Lung (tissue), 12 donors: ENCODE measurements around the gene SS18L1. TPM values are rescaled to one million over a fixed set of nuclear protein-coding genes. Genes with fewer than 3 reads are reported as not detected.

Experiments
- ATAC-seq: fragments of 200-7000 bp; cut with Tn5 transposase; one replicate; pipeline ENCODE4 v1.9.1; 2020; ENCODE audit warnings: moderate number of reproducible peaks; ENCODE audit not compliant: insufficient read depth, low FRiP score
- DNase-seq, 3 donors: peaks; one replicate each; pipeline ENCODE4 v3.0.0-alpha.2; 2013 to 2017
- H3K27ac ChIP-seq, 2 donors: one replicate each; pipeline ENCODE4 v1.5.1; 2013; ENCODE audit warnings: mild to moderate bottlenecking in 2 of 2, moderate library complexity in 2 of 2, control low read depth in 1 of 2, inconsistent platforms in 1 of 2, low read depth in 1 of 2, low read length in 1 of 2
- H3K27me3 ChIP-seq, 3 donors: one replicate each; pipeline ENCODE4 v1.5.1; 2013; ENCODE audit warnings: low read length in 2 of 3; ENCODE audit not compliant: control insufficient read depth in 3 of 3, insufficient read depth in 3 of 3
- H3K36me3 ChIP-seq, 4 donors: one replicate each; pipeline ENCODE4 v1.5.1; 2013; ENCODE audit warnings: low read length in 4 of 4, mild to moderate bottlenecking in 1 of 4, moderate library complexity in 1 of 4; ENCODE audit not compliant: control insufficient read depth in 4 of 4, insufficient read depth in 4 of 4
- H3K4me1 ChIP-seq, 5 donors: one replicate each; pipeline ENCODE4 v1.5.1; 2013; ENCODE audit warnings: low read length in 5 of 5, mild to moderate bottlenecking in 2 of 5, moderate library complexity in 1 of 5; ENCODE audit not compliant: control insufficient read depth in 5 of 5, insufficient read depth in 5 of 5
- H3K4me3 ChIP-seq: one replicate; pipeline ENCODE4 v1.5.1; 2013; ENCODE audit warnings: mild to moderate bottlenecking, control low read depth, moderate library complexity
- H3K9ac ChIP-seq, 2 donors: one replicate each; pipeline ENCODE4 v1.5.1; 2013; ENCODE audit warnings: low read length in 2 of 2, control low read depth in 1 of 2; ENCODE audit not compliant: insufficient read depth in 1 of 2
- H3K9me3 ChIP-seq, 4 donors: one replicate each; pipeline ENCODE4 v1.5.1; 2013; ENCODE audit warnings: low read length in 3 of 4, mild to moderate bottlenecking in 1 of 4, moderate library complexity in 1 of 4; ENCODE audit not compliant: control insufficient read depth in 4 of 4, insufficient read depth in 3 of 4
- WGBS, 2 donors: extraction: QIAGEN DNeasy Blood & Tissue Kit; methylation state at CpG; one replicate each; pipeline ENCODE4 v1.1.7; 2013; 5-methylcytosine and 5-hydroxymethylcytosine counted together
- polyA plus RNA-seq, 2 donors: library from polyadenylated mRNA; stranded (reverse); fragments of 200-250 nt; gene quantifications; one replicate each; pipeline ENCODE4 v1.2.1, GENCODE V29; 2013
- total RNA-seq, 2 donors: library from RNA; depleted of rRNA in 1 of 2; stranded (reverse); fragments of >200 nt in 1 of 2; gene quantifications; one replicate each; pipeline ENCODE4 v1.2.1, GENCODE V29; 2014 to 2021
- TF ChIP-seq, protein P1 (sequence below): IDR thresholded peaks from 2 replicates; pipeline ENCODE4 v1.5.1; 2012; ENCODE audit warnings: mild to moderate bottlenecking; ENCODE audit errors: control extremely low read depth, extremely low read depth
- donor health status: control.
- donor health status: control.
- donor health status: Bipolar disorder and iron deficiency.
- donor health status: healthy.
- donor health status: DM: yes; HTN: yes; CAD: no.

Gene SS18L1
- total and polyA plus RNA-seq, 4 donors: 7.2 to 24.1 (median 14.9) TPM

DNA sequence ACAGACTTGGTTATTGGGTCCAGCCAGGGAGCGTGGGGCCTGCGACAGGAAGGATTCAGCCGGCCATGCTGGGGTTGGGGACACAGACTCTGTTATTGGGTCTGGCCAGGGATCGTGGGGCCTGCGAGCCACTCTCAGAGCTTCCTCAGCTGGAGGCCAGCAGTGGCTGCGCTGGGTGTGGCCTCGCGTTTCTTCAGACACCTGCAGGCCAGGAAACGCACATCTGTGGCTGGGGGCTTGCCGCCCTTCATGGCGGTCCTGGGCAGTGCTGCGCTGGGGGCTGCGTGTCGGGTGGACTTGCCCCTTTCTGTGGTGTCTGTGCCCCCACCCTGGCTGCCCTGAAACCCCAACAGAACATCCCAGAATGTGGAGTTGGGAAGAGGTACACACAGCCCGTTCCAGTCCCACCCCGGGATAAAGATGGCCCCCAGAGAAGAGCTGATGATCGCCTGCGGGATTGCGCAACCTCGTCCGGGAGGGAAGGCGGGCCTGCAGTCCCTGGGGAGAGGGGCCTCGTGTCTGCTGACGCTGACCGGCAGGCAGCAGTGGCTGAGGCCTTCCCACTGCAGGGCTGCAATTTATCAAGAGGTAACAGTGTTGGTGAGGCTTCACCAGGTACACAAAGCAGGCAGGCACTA lies 22.3 kb downstream of the SS18L1 start:
- H3K27ac ChIP-seq: no peak overlapping the region
- H3K9ac ChIP-seq: no peak overlapping the region
- H3K4me1 ChIP-seq: no peaks in the 10 kb centered on the region
- H3K36me3 ChIP-seq: peaks cover 5 to 64% (median 21%) of the 10 kb centered on the region in 4 donors
- DNase-seq: peak in 1 of 3 donors; percentile 47
- no peak overlapping the region for H3K4me3 ChIP-seq
- TF ChIP-seq, protein P1, sequence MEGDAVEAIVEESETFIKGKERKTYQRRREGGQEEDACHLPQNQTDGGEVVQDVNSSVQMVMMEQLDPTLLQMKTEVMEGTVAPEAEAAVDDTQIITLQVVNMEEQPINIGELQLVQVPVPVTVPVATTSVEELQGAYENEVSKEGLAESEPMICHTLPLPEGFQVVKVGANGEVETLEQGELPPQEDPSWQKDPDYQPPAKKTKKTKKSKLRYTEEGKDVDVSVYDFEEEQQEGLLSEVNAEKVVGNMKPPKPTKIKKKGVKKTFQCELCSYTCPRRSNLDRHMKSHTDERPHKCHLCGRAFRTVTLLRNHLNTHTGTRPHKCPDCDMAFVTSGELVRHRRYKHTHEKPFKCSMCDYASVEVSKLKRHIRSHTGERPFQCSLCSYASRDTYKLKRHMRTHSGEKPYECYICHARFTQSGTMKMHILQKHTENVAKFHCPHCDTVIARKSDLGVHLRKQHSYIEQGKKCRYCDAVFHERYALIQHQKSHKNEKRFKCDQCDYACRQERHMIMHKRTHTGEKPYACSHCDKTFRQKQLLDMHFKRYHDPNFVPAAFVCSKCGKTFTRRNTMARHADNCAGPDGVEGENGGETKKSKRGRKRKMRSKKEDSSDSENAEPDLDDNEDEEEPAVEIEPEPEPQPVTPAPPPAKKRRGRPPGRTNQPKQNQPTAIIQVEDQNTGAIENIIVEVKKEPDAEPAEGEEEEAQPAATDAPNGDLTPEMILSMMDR: no peak
- no peaks in the 10 kb centered on the region for H3K9me3 ChIP-seq
- H3K27me3 ChIP-seq: no peaks in the 10 kb centered on the region
- WGBS, 2 donors: 85 to 90% methylated on average over 25 of the region's 25 CpGs
- no peak for ATAC-seq

DNA sequence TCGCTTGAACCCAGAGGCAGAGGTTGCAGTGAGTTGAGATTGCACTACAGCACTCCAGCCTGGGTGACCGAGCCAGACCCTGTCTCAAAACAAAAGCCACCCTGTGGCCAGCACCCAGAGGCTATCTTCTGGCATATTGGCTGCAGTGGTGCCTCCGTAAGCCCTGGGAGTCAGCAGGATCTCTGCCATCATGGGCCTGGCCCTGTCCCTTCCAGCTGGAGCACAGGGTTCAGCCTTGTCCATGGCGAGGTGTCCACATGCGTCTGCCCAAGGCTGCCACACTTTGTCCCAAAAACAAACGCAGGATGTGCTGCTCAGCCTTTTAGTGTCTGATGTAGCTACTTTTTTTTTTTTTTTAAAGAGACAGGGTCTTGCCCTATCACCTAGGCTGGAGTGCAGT lies 23.9 kb downstream of the SS18L1 start:
- 80 to 88% methylated on average over 6 of the region's 6 CpGs for WGBS, 2 donors
- Histone ChIP-seq H3K27ac (no peak overlapping the region), H3K9ac (no peak overlapping the region), H3K9me3 (no peaks in the 10 kb centered on the region), H3K4me1 (no peaks in the 10 kb centered on the region), H3K36me3 (peaks cover 5 to 55% (median 18%) of the 10 kb centered on the region in 4 donors), H3K27me3 (no peaks in the 10 kb centered on the region), H3K4me3 (no peak overlapping the region)
- DNase-seq (no peak), ATAC-seq (no peak)
- TF ChIP-seq, protein P1: no peak

DNA sequence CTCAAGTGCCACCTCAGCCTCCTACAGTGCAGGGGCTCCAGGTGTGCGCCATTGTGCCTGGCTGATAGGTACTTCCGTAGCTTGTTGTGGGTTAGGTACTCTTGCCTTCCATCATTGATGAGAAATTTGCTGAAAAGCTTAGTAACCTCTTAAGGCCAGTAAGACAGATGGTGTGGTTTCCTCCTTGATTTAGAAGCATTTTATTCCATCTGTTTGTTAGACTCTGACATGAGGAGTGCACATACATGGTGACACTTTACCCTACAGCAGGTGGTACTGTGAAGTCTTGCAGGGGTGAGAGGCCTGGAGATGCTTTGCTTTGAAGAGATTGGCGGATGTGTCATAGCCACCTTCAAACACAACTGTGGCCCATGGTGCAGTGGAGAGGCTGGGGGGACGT lies 24.5 kb downstream of the SS18L1 start:
- no peak for ATAC-seq
- 89 to 96% methylated on average over 4 of the region's 4 CpGs for WGBS, 2 donors
- H3K4me3 ChIP-seq: no peak overlapping the region
- DNase-seq: no peak
- H3K9me3 ChIP-seq: no peaks in the 10 kb centered on the region
- H3K27me3 ChIP-seq: no peaks in the 10 kb centered on the region
- H3K27ac ChIP-seq: no peak overlapping the region
- H3K9ac ChIP-seq: no peak overlapping the region
- H3K4me1 ChIP-seq: no peaks in the 10 kb centered on the region
- TF ChIP-seq, protein P1: no peak
- H3K36me3 ChIP-seq: peaks cover 5 to 56% (median 17%) of the 10 kb centered on the region in 4 donors

DNA sequence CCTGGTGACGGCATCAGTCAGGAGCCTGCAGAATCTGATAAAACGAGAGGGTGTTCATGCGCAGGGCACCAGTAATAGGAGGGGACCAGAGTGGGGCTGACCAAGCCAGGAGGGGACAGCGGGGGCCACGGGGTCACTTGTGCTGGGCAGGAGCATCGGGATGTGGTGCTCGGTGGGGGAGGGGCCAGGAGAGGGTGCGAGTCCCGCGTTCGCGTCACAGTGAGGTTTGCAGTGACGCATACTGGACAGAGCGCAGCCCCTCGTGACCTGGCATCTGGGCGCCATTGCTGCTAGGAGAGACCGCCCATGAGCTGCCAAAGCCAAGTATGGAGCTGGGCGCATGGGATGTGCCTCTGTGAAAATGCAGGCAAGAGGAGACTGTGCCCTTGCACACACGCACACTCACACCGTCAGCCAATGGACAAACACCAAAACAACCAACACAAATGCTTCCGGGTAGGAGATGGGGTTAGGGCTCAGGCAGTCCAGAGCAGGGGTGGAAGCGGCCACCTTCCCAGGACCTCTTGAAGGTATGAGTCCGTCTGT lies 25.4 kb downstream of the SS18L1 start:
- WGBS, 2 donors: 95 to 98% methylated on average over 23 of the region's 23 CpGs
- no peaks in the 10 kb centered on the region for H3K4me1 ChIP-seq
- ATAC-seq (no peak), DNase-seq (no peak)
- H3K4me3 ChIP-seq: no peak overlapping the region
- H3K27me3 ChIP-seq: no peaks in the 10 kb centered on the region
- no peak overlapping the region for H3K9ac ChIP-seq
- TF ChIP-seq, protein P1: no peak
- H3K9me3 ChIP-seq: no peaks in the 10 kb centered on the region
- H3K36me3 ChIP-seq: peaks cover 5 to 48% (median 17%) of the 10 kb centered on the region in 4 donors
- no peak overlapping the region for H3K27ac ChIP-seq
